Ramos (cell line): ENCODE measurements around the gene CTBP2.
"Not testable (repeated sequence)": the region's sequence is repeated elsewhere in the genome, so short reads cannot be mapped to it uniquely, and the experiment has no call there.

Source experiments
- in situ Hi-C: fragments of 300-500 bp; cut with MboI; formaldehyde crosslinking; loops from one replicate; pipeline ENCODE4 v1.14.3; 2022; ENCODE audit warnings: low sequenced_read_pairs; ENCODE audit not compliant: unreplicated experiment

The CTBP2 gene

GRCh38 chr10:125093974-125094705 lies 66.2 kb downstream of the CTBP2 start:
- in situ Hi-C loops, result no loop called here

- in situ Hi-C loops, result no loop called here
These were observed 67.0 kb downstream of the CTBP2 start for GRCh38 chr10:125093199-125093973.

GRCh38 chr10:125092564-125093031 lies 67.8 kb downstream of the CTBP2 start:
- in situ Hi-C loops, result no loop called here

GRCh38 chr10:125091891-125092290 lies 68.5 kb downstream of the CTBP2 start:
- in situ Hi-C loops, result no loop called here

DNA sequence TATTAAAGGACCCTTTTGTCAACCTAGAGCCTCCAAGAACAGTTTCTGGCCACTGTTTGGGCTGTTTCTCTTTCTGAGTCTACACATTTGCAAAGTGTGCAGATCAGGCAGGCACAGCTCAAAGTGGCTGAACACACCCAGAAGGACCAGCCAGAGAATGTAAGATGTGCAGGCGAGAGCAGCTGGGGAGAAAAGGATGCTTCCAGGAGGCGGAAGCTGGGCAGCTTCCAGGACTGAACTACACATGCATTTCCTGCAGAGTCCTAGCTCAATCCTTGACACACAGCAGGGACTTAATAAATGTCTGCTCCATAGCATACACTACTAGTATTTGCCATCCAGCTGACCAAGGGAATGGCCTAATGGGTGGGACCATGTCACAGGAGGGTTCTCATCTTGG lies 70.9 kb downstream of the CTBP2 start:
- in situ Hi-C loops, result no loop called here

- in situ Hi-C loops, result no loop called here
These were observed 72.5 kb downstream of the CTBP2 start for GRCh38 chr10:125087897-125088215.

- in situ Hi-C loops, result no loop called here
These were observed 73.0 kb downstream of the CTBP2 start for GRCh38 chr10:125087191-125087896.

GRCh38 chr10:125086691-125087090 lies 73.7 kb downstream of the CTBP2 start:
- in situ Hi-C loops, result no loop called here

DNA sequence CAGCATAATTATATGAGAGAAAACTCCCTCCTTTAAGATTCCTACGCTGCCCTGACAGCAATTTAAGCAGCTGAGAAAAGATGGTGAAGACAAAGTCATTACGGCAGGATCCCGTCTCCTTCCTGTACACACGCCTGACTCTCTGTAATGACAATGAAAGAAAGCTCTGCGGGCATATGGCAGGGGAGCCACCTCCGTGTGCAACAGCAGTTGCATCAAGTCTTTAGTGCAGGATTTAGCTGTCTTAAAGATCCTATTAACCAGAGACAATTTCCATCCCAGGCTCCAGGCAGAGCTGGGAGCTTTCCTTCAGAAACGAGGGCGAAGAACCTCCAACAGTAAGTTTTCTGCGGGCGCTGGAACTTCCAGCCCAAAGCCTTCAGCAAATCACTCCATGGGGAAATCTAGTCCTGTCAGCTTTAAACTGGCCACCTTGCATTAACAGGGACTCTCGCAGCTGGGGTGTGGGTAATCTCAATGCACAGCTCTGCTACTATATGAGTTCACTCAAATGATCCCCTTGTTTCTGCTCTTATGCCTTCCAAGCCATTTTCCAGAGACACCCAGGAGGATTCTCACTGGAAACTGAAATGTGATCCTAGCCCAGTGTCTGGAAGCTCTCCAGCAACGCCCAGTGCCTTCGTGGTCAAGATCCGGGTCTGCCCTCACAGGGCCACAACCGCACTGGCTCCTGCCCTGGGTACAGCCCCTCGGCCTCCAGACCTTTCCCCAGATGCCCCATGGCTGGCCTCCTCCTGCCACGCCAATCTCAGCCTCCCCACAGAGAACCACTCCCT lies 74.9 kb downstream of the CTBP2 start:
- in situ Hi-C loops, result no loop called here

DNA sequence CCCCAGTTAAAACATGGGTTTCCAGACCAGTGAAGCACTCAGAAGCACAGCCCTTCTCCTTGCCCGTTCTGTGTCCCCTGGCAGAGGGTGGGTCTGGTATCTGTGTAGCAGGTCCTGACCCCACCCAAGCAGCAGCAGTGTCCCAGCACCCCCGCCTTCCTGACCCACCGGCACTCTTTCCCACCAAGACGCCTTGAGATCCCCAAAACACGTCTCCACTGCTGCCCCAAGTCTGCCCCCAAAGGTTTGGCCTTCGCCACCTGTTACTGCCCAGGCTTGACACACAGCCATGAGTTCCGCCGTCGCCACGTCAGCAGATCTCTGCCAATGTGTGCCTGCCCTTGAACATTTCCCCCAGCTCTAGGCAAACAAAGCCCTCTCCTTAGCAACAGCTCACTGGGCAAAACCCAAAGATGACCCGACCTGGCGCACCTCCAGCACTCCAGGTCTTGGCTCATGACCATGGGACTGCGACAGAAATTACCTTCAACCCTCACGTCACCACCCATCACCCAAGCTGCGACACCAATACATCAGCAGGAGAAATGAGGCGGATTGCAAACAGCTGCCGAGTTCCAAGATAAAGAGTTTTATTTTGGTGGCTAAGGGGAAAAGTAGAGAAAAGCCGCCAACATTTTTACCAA lies 75.6 kb downstream of the CTBP2 start:
- in situ Hi-C loops, result no loop called here

DNA sequence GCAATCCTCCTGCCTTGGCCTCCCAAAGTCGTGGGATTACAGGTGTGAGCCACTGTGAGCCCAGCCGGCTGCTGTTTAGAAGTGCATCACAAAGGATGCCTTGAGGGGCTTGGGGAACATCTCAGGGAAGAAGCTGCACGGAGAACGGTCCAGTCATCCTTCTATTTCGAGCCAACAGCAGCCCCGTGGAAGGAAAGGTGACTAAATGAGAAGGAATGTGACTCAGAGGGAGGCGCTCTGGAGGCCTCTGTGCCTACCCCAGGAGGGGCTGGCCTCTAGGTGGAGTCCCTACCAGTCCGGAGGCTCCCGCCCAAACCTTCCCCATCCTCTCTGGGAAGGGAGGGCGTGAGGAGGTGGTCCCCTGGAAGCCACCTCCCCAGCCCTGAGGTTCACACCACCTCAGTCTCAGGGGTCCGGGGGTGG lies 76.2 kb downstream of the CTBP2 start:
- in situ Hi-C loops, result no loop called here

DNA sequence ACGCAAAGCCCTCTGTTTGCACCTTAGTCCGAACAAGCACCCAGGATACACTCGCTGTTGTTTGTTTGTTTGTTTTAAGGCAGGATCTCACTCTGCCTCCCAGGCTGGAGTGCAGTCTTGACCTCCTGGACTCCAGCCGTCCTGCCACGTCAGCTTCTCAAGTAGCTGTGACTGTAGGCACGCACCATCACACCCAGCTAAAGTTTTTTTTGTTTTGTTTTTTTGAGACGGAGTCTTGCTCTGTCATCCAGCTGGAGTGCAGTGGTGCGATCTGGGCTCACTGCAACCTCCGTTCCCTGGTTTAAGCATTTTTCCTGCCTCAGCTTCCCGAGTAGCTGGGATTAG lies 76.8 kb downstream of the CTBP2 start:
- in situ Hi-C loops, result no loop called here

GRCh38 chr10:125082881-125083575 lies 77.3 kb downstream of the CTBP2 start:
- in situ Hi-C loops, result no loop called here

GRCh38 chr10:125082471-125082870 lies 77.9 kb downstream of the CTBP2 start:
- in situ Hi-C loops, result not testable (repeated sequence)

GRCh38 chr10:125081931-125082330 lies 78.4 kb downstream of the CTBP2 start:
- in situ Hi-C loops, result no loop called here

DNA sequence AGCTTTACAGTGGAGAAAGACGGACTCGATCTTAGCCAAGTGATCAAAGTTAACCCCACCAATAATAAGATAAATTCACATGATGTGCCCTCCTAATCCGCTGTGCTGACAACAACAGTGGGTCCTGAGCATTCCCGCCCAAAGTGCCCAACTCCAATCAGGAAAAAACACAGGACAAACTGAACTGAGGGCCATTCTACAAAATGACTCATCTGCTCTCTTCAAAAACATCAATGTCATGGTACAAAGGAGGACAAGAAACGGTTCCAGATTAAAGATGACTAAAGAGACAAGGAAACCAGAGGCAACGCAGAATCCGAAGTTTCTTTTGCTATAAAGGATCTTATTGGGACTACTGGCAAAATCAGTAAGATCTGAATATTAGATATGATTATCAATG lies 79.4 kb downstream of the CTBP2 start:
- in situ Hi-C loops, result no loop called here

DNA sequence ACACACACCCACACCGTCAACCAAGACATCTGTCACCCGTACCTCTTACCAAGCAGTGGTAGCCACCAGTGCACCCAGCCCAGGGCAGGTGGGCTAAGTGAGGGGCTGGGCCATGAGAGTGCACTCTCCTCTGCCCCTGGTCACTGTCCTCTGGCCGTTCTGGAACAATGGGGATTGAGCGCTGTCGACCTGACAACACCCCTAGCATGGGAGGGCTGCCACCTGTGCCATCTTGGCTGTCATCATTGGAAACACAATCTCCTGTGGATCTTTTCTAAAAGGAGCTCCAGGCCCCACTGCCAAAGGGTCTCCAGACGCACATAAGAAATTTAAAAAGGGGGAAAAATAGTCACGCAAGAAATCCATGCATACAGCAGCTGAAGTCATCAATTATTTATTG lies 80.1 kb downstream of the CTBP2 start:
- in situ Hi-C loops, result no loop called here

- in situ Hi-C loops, result no loop called here
These were observed 81.2 kb downstream of the CTBP2 start for GRCh38 chr10:125079091-125079600.

DNA sequence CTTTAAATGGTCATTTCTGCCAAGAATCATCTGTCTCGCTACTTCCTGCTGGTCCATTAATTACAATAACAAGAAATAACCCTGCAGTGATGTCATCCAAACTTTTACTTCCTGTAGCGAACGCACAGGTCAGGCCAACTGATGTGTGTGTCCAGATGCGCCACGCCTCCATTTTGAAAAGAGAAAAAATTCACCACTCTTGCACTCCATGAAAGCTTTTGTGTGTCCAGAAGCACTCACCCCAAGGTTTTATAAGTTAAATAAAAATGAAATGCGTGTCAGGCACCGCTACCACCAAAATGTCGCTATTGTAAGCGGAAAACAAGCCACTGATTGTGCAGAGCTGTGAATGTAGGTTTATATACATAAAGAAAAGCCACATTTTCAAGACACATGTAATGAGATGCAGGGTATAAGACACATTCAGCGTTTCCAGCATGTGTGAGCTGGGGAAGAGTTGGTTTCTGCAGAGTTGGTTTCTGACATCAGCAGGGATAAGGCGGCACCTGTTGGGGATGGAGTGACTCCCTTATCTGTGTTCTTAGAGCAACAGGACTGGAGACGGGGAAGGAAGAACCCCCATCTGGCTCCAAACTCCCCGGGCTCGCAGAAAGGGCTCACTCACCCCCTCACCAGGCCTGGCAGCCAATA lies 83.3 kb downstream of the CTBP2 start:
- in situ Hi-C loops, result no loop called here
